ENCODE data around the gene ENTPD3. TPM values are rescaled to one million over a fixed set of nuclear protein-coding genes. Genes with fewer than 3 reads are reported as not detected.
A peak's percentile ranks its signal among the peaks of the same experiment; 100 is the strongest.

The ENTPD3 gene
- total RNA-seq, 2 experiments from 2014 or later, result not detected

- H3K9me3 Mint-ChIP-seq, result peaks cover 7% of the 10 kb centered on the region
- H3K4me3 Mint-ChIP-seq, result no peak overlapping the region
- peaks cover 7% of the 10 kb centered on the region for H3K27me3 Mint-ChIP-seq
- no peak for DNase-seq
- peaks cover under 1% of the 10 kb centered on the region for H3K36me3 Mint-ChIP-seq (ENCODE audit: low read depth)
- ChIA-PET CTCF (no interaction called here), POLR2A (no interaction called here)
- H3K4me1 Mint-ChIP-seq, result peaks cover 21% of the 10 kb centered on the region
- no peak overlapping the region for H3K27ac Mint-ChIP-seq
Observed at GRCh38 chr3:40381904-40382616, 4.9 kb upstream of the ENTPD3 start.

- Mint-ChIP-seq H3K36me3 (ENCODE audit: low read depth) (peaks cover 1% of the 10 kb centered on the region), H3K4me1 (peaks cover 26% of the 10 kb centered on the region), H3K27ac (no peak overlapping the region), H3K27me3 (peaks cover 12% of the 10 kb centered on the region), H3K9me3 (peaks cover 7% of the 10 kb centered on the region), H3K4me3 (no peak overlapping the region)
- CTCF ChIA-PET, result no interaction called here
- POLR2A ChIA-PET, result no interaction called here
- DNase-seq, result no peak
Observed at GRCh38 chr3:40382617-40382979, 4.4 kb upstream of the ENTPD3 start.

- ChIA-PET POLR2A (no interaction called here), CTCF (no interaction called here)
- Mint-ChIP-seq H3K9me3 (no peaks in the 10 kb centered on the region), H3K27ac (no peak overlapping the region), H3K36me3 (ENCODE audit: low read depth) (peaks cover 1% of the 10 kb centered on the region), H3K4me3 (peak overlapping the region; percentile 33), H3K4me1 (peaks cover 13% of the 10 kb centered on the region), H3K27me3 (peaks cover 25% of the 10 kb centered on the region)
- no peak for DNase-seq
Observed at GRCh38 chr3:40386213-40386612, 771 bp upstream of the ENTPD3 start.

GRCh38 chr3:40387895-40388254 is 891 bp downstream of the ENTPD3 start:
- Mint-ChIP-seq H3K4me3 (no peak overlapping the region), H3K9me3 (no peaks in the 10 kb centered on the region), H3K36me3 (ENCODE audit: low read depth) (peaks cover 1% of the 10 kb centered on the region), H3K4me1 (peaks cover 13% of the 10 kb centered on the region), H3K27me3 (peaks cover 25% of the 10 kb centered on the region), H3K27ac (no peak overlapping the region)
- POLR2A ChIA-PET, result no interaction called here
- DNase-seq, result no peak
- CTCF ChIA-PET, result no interaction called here

GRCh38 chr3:40396406-40396805 is 9.4 kb downstream of the ENTPD3 start:
- H3K27ac Mint-ChIP-seq, result no peak overlapping the region
- CTCF ChIA-PET, result no interaction called here
- no peaks in the 10 kb centered on the region for H3K9me3 Mint-ChIP-seq
- no peak overlapping the region for H3K4me3 Mint-ChIP-seq
- POLR2A ChIA-PET, result no interaction called here
- no peak for DNase-seq
- no peaks in the 10 kb centered on the region for H3K4me1 Mint-ChIP-seq
- no peaks in the 10 kb centered on the region for H3K36me3 Mint-ChIP-seq (ENCODE audit: low read depth)
- no peaks in the 10 kb centered on the region for H3K27me3 Mint-ChIP-seq

GRCh38 chr3:40397129-40397528 is 10.1 kb downstream of the ENTPD3 start:
- ChIA-PET CTCF (no interaction called here), POLR2A (no interaction called here)
- Mint-ChIP-seq H3K27ac (no peak overlapping the region), H3K9me3 (no peaks in the 10 kb centered on the region), H3K27me3 (no peaks in the 10 kb centered on the region), H3K4me1 (no peaks in the 10 kb centered on the region), H3K4me3 (no peak overlapping the region), H3K36me3 (ENCODE audit: low read depth) (no peaks in the 10 kb centered on the region)
- no peak for DNase-seq

- no peaks in the 10 kb centered on the region for H3K27me3 Mint-ChIP-seq
Observed at GRCh38 chr3:40397912-40398311, 10.9 kb downstream of the ENTPD3 start.

GRCh38 chr3:40398346-40398745 is 11.4 kb downstream of the ENTPD3 start:
- no peak for DNase-seq
- Mint-ChIP-seq H3K4me1 (no peaks in the 10 kb centered on the region), H3K36me3 (ENCODE audit: low read depth) (no peaks in the 10 kb centered on the region), H3K4me3 (no peak overlapping the region), H3K27ac (no peak overlapping the region), H3K27me3 (no peaks in the 10 kb centered on the region), H3K9me3 (no peaks in the 10 kb centered on the region)
- CTCF ChIA-PET, result no interaction called here
- POLR2A ChIA-PET, result no interaction called here

More at GRCh38 chr3:40397912-40398311, 10.9 kb downstream of the ENTPD3 start:
- no peaks in the 10 kb centered on the region for H3K36me3 Mint-ChIP-seq (ENCODE audit: low read depth)
- DNase-seq, result no peak
- POLR2A ChIA-PET, result no interaction called here
- H3K27ac Mint-ChIP-seq, result no peak overlapping the region
- no peaks in the 10 kb centered on the region for H3K4me1 Mint-ChIP-seq
- no peaks in the 10 kb centered on the region for H3K9me3 Mint-ChIP-seq
- no peak overlapping the region for H3K4me3 Mint-ChIP-seq
- CTCF ChIA-PET, result no interaction called here

- no peak for DNase-seq
- POLR2A ChIA-PET, result no interaction called here
- Mint-ChIP-seq H3K4me1 (no peaks in the 10 kb centered on the region), H3K27ac (no peak overlapping the region), H3K36me3 (ENCODE audit: low read depth) (no peaks in the 10 kb centered on the region), H3K27me3 (no peaks in the 10 kb centered on the region), H3K9me3 (no peaks in the 10 kb centered on the region), H3K4me3 (no peak overlapping the region)
- CTCF ChIA-PET, result interaction anchor here (1.2 kb wide), 1 partner anchor 15 kb away, joined by 3 read pairs; no protein-coding TSS in a partner anchor
Observed at GRCh38 chr3:40404591-40405198, 17.7 kb downstream of the ENTPD3 start.

GRCh38 chr3:40407007-40407406 is 20.0 kb downstream of the ENTPD3 start:
- ChIA-PET CTCF (no interaction called here), POLR2A (no interaction called here)
- DNase-seq, result no peak
- Mint-ChIP-seq H3K27me3 (no peaks in the 10 kb centered on the region), H3K27ac (no peak overlapping the region), H3K9me3 (no peaks in the 10 kb centered on the region), H3K36me3 (ENCODE audit: low read depth) (no peaks in the 10 kb centered on the region), H3K4me3 (no peak overlapping the region), H3K4me1 (no peaks in the 10 kb centered on the region)

GRCh38 chr3:40407611-40408010 is 20.6 kb downstream of the ENTPD3 start:
- no peaks in the 10 kb centered on the region for H3K36me3 Mint-ChIP-seq (ENCODE audit: low read depth)
- no peaks in the 10 kb centered on the region for H3K9me3 Mint-ChIP-seq
- CTCF ChIA-PET, result no interaction called here

GRCh38 chr3:40414270-40414669 is 27.3 kb downstream of the ENTPD3 start:
- H3K27ac Mint-ChIP-seq, result no peak overlapping the region
- ChIA-PET CTCF (interaction anchor here (0.6 kb wide), 1 partner anchor 538 kb away, joined by 3 read pairs; no protein-coding TSS in a partner anchor), POLR2A (no interaction called here)
- no peaks in the 10 kb centered on the region for H3K36me3 Mint-ChIP-seq (ENCODE audit: low read depth)
- DNase-seq, result no peak
- no peak overlapping the region for H3K4me3 Mint-ChIP-seq
- no peaks in the 10 kb centered on the region for H3K9me3 Mint-ChIP-seq
- H3K4me1 Mint-ChIP-seq, result no peaks in the 10 kb centered on the region
- peaks cover 13% of the 10 kb centered on the region for H3K27me3 Mint-ChIP-seq

More at GRCh38 chr3:40407611-40408010, 20.6 kb downstream of the ENTPD3 start:
- Mint-ChIP-seq H3K27me3 (no peaks in the 10 kb centered on the region), H3K4me1 (no peaks in the 10 kb centered on the region), H3K27ac (no peak overlapping the region), H3K4me3 (no peak overlapping the region)
- POLR2A ChIA-PET, result no interaction called here
- DNase-seq, result no peak

GRCh38 chr3:40417845-40418543 is 31.0 kb downstream of the ENTPD3 start:
- Mint-ChIP-seq H3K36me3 (ENCODE audit: low read depth) (no peaks in the 10 kb centered on the region), H3K27ac (no peak overlapping the region), H3K4me1 (peaks cover 4% of the 10 kb centered on the region), H3K4me3 (no peak overlapping the region), H3K9me3 (no peaks in the 10 kb centered on the region), H3K27me3 (peaks cover 13% of the 10 kb centered on the region)
- ChIA-PET CTCF (interaction anchor here (1.0 kb wide), 1 partner anchor 8 kb away, joined by 3 read pairs; no protein-coding TSS in a partner anchor), POLR2A (no interaction called here)
- no peak for DNase-seq
